ENCODE measurements around the gene GBX2.
A peak's percentile ranks its signal among the peaks of the same experiment; 100 is the strongest.

The GBX2 gene

GRCh38 chr2:236169151-236169721, 1.1 kb upstream of the GBX2 start:
- Histone ChIP-seq H4K8ac (ENCODE audit: low read depth, low read length) (no peak overlapping the region), H2AFZ (ENCODE audit: low read length) (peak overlapping the region; percentile 80), H3K36me3 (replicated peaks in 1 of 2; ENCODE audit: control insufficient read depth in 2 of 2, insufficient read depth in 2 of 2, low read length in 2 of 2) (peaks cover 0 to 29% of the 10 kb centered on the region in 2 donors), H2BK12ac (ENCODE audit: low read length) (no peak overlapping the region), H2AK5ac (ENCODE audit: low read depth, low read length) (no peak overlapping the region), H2BK120ac (ENCODE audit: low read depth, low read length) (no peak overlapping the region), H3K27me3 (ENCODE audit: control insufficient read depth in 3 of 3, insufficient read depth in 3 of 3, low read depth in 1 of 3, low read length in 3 of 3) (peaks cover 0 to 100% (median 71%) of the 10 kb centered on the region in 3 experiments), H3K18ac (ENCODE audit: low read length) (no peak overlapping the region), H4K91ac (ENCODE audit: low read depth, low read length, poor library complexity) (no peak overlapping the region), H3K4ac (ENCODE audit: low read length) (no peak overlapping the region), H3K9ac (ENCODE audit: low read depth, low read length, poor library complexity) (no peak overlapping the region), H2BK5ac (ENCODE audit: low read length) (no peak overlapping the region), H3K4me3 (ENCODE audit: low read length in 2 of 2) (peak overlapping the region in 1 of 2 donors; percentile 95), H3K79me1 (ENCODE audit: low read depth, low read length) (peaks cover 2% of the 10 kb centered on the region), H3K4me2 (ENCODE audit: insufficient read depth, low read length, poor library complexity, severe bottlenecking) (no peak overlapping the region), H3K27ac (replicated peaks; ENCODE audit: low read length) (no peak overlapping the region), H2BK15ac (ENCODE audit: low read length) (no peak overlapping the region), H3K4me1 (ENCODE audit: control insufficient read depth in 2 of 2, insufficient read depth in 1 of 2, low read depth in 1 of 2, low read length in 2 of 2) (peaks cover 12 to 34% of the 10 kb centered on the region in 2 donors), H3K23ac (ENCODE audit: low read depth, low read length, poor library complexity) (no peak overlapping the region), H3K14ac (ENCODE audit: low read length) (no peak overlapping the region), H3K9me3 (replicated peaks in 1 of 2; ENCODE audit: control insufficient read depth in 2 of 2, insufficient read depth in 1 of 2, low read depth in 1 of 2, low read length in 2 of 2) (peaks cover 0 to 14% of the 10 kb centered on the region in 2 donors)
- DNase-seq (ENCODE audit: low spot score), result peak; percentile 32
- WGBS, 2 donors (ENCODE audit: extremely low coverage in 2 of 2, insufficient read length in 2 of 2, insufficient replicate concordance in 1 of 2), result no CpG with 5 or more reads among the region's 36 CpGs

DNA sequence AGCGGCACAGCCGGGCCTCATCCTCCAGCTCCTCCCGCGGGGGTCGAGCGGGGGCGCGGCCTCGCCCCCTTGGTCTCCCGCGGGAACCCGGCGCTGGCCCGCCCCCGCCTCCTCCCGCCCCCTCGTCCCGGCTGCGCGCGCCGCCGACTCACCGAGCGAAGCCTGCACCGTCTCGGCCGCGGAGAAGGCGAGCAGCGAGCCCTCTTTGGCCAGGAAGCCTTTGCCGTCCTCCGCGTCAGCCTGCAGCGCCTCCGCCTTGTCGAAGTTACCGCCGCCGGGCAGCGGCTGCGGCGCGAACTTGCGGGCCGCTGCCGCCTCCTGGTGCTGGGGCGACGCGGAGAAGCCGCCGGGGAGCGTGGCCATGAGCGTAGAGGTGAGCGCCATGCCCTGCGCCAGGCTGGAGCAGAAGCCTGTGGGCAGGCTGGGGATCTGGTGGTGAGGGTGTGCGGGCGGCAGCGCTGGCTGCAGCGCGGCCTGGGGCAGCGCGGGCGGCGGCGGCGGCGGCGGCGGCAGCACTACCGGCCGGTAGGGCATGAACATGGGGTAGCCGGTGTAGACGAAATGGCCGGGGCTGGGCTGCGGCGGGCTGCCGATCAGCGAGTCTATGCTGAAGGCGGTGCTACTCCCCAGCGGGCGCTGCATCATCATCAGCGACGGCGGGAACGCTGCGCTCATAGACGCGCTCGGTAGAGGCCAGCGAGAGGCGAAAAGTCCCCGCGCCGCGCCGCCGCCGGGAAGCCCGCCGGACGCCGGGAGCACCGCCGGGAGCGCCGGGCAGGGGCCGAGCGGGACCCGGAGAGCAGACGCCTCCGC, 683 bp downstream of the GBX2 start:
- Histone ChIP-seq H3K9ac (ENCODE audit: low read depth, low read length, poor library complexity) (peak overlapping the region; percentile 86), H4K91ac (ENCODE audit: low read depth, low read length, poor library complexity) (no peak overlapping the region), H3K36me3 (replicated peaks in 1 of 2; ENCODE audit: control insufficient read depth in 2 of 2, insufficient read depth in 2 of 2, low read length in 2 of 2) (peaks cover 0 to 46% of the 10 kb centered on the region in 2 donors), H3K79me1 (ENCODE audit: low read depth, low read length) (peaks cover 2% of the 10 kb centered on the region), H2BK15ac (ENCODE audit: low read length) (peak overlapping the region; percentile 49), H2BK12ac (ENCODE audit: low read length) (peak overlapping the region; percentile 35), H3K4me2 (ENCODE audit: insufficient read depth, low read length, poor library complexity, severe bottlenecking) (peak overlapping the region; percentile 97), H3K18ac (ENCODE audit: low read length) (peak overlapping the region; percentile 93), H2BK5ac (ENCODE audit: low read length) (no peak overlapping the region), H3K4ac (ENCODE audit: low read length) (no peak overlapping the region), H3K14ac (ENCODE audit: low read length) (peak overlapping the region; percentile 32), H3K27ac (replicated peaks; ENCODE audit: low read length) (no peak overlapping the region), H2BK120ac (ENCODE audit: low read depth, low read length) (no peak overlapping the region), H3K27me3 (ENCODE audit: control insufficient read depth in 3 of 3, insufficient read depth in 3 of 3, low read depth in 1 of 3, low read length in 3 of 3) (peaks cover 0 to 100% (median 71%) of the 10 kb centered on the region in 3 experiments), H3K4me3 (ENCODE audit: low read length in 2 of 2) (peak overlapping the region; percentile 78 to 95), H3K9me3 (replicated peaks in 1 of 2; ENCODE audit: control insufficient read depth in 2 of 2, insufficient read depth in 1 of 2, low read depth in 1 of 2, low read length in 2 of 2) (no peaks in the 10 kb centered on the region), H3K23ac (ENCODE audit: low read depth, low read length, poor library complexity) (peak overlapping the region; percentile 87), H2AFZ (ENCODE audit: low read length) (no peak overlapping the region), H4K8ac (ENCODE audit: low read depth, low read length) (no peak overlapping the region), H2AK5ac (ENCODE audit: low read depth, low read length) (no peak overlapping the region), H3K4me1 (ENCODE audit: control insufficient read depth in 2 of 2, insufficient read depth in 1 of 2, low read depth in 1 of 2, low read length in 2 of 2) (peaks cover 13 to 42% of the 10 kb centered on the region in 2 donors)
- DNase-seq (ENCODE audit: low spot score), result peak; percentile 61
- WGBS, 2 donors (ENCODE audit: extremely low coverage in 2 of 2, insufficient read length in 2 of 2, insufficient replicate concordance in 1 of 2), result no CpG with 5 or more reads among the region's 112 CpGs

DNA sequence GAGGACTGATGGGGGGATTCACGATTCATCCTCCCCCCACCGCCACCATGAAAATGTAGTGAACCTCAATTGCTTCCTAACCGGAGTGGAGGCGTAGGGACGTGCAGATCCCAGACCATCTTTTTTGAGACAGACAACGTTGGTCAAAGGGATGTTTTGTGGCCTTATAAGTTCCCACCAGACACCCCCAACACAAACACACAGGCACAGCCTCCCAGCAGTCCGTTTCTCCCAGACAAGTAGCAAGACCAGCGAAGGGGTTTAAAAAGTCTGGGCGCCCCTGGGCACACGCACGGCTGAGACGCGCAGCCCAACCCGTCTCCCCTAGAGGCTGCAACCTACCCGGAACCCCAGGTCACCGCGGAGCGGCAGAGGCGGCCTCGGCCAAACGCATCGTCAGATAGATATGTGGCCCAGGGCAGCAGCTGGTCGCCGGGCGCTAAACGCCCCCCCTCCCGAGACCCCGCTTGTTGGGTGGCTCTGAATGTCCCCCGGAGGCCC, 1.3 kb downstream of the GBX2 start:
- Histone ChIP-seq H3K36me3 (replicated peaks in 1 of 2; ENCODE audit: control insufficient read depth in 2 of 2, insufficient read depth in 2 of 2, low read length in 2 of 2) (peaks cover 0 to 52% of the 10 kb centered on the region in 2 donors), H2BK15ac (ENCODE audit: low read length) (peak overlapping the region; percentile 79), H3K23ac (ENCODE audit: low read depth, low read length, poor library complexity) (no peak overlapping the region), H2BK12ac (ENCODE audit: low read length) (no peak overlapping the region), H3K4ac (ENCODE audit: low read length) (no peak overlapping the region), H3K9me3 (replicated peaks in 1 of 2; ENCODE audit: control insufficient read depth in 2 of 2, insufficient read depth in 1 of 2, low read depth in 1 of 2, low read length in 2 of 2) (no peaks in the 10 kb centered on the region), H2AFZ (ENCODE audit: low read length) (no peak overlapping the region), H3K18ac (ENCODE audit: low read length) (peak overlapping the region; percentile 59), H3K14ac (ENCODE audit: low read length) (no peak overlapping the region), H3K27ac (replicated peaks; ENCODE audit: low read length) (no peak overlapping the region), H4K8ac (ENCODE audit: low read depth, low read length) (no peak overlapping the region), H3K27me3 (ENCODE audit: control insufficient read depth in 3 of 3, insufficient read depth in 3 of 3, low read depth in 1 of 3, low read length in 3 of 3) (peaks cover 0 to 100% (median 73%) of the 10 kb centered on the region in 3 experiments), H3K79me1 (ENCODE audit: low read depth, low read length) (peaks cover 2% of the 10 kb centered on the region), H4K91ac (ENCODE audit: low read depth, low read length, poor library complexity) (no peak overlapping the region), H3K4me3 (ENCODE audit: low read length in 2 of 2) (peak overlapping the region; percentile 51 to 95), H2BK120ac (ENCODE audit: low read depth, low read length) (no peak overlapping the region), H3K4me2 (ENCODE audit: insufficient read depth, low read length, poor library complexity, severe bottlenecking) (peak overlapping the region; percentile 97), H3K9ac (ENCODE audit: low read depth, low read length, poor library complexity) (peak overlapping the region; percentile 74), H3K4me1 (ENCODE audit: control insufficient read depth in 2 of 2, insufficient read depth in 1 of 2, low read depth in 1 of 2, low read length in 2 of 2) (peaks cover 13 to 42% of the 10 kb centered on the region in 2 donors), H2AK5ac (ENCODE audit: low read depth, low read length) (peak overlapping the region; percentile 2), H2BK5ac (ENCODE audit: low read length) (peak overlapping the region; percentile 3)
- no CpG with 5 or more reads among the region's 29 CpGs for WGBS, 2 donors (ENCODE audit: extremely low coverage in 2 of 2, insufficient read length in 2 of 2, insufficient replicate concordance in 1 of 2)
- DNase-seq (ENCODE audit: low spot score), result no peak
